ENCODE results near the gene SDK1. TPM values are rescaled to one million over a fixed set of nuclear protein-coding genes. Genes with fewer than 3 reads are reported as not detected.
A peak's percentile ranks its signal among the peaks of the same experiment; 100 is the strongest.

SDK1 gene
- total and polyA plus RNA-seq, 2 of the 8 experiments (the other 6 are each of a cell fraction or from before 2014, with no cell fraction given), result 3.3 to 7.2 TPM

DNA sequence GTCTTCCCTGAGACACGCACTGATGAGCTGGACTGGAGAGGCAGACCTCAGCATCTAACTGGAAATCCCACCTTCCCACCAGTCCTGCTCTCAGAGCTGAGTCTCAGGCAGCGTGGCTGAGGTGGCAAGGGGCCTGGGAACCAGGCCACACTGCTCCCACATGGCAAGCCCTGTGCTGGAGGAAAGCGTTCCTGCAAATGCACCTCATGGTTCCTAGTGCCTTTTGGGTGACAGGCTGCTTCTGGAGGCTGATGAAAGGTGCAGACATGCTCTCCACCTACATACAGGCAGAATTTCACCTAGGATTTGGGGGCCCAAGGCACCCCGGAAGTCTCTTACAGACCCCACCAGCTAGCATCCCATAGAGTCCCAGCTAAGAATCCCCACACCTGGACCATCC lies 948.2 kb downstream of the SDK1 start:
- TF ChIP-seq BCL11A (IDR thresholded peaks at IDR 0.05; ENCODE audit: low read depth in 2 of 2, low read length in 2 of 2) (no peak), SP1 (IDR thresholded peaks at IDR 0.05; ENCODE audit: low read depth, low read length) (no peak), TBP (IDR thresholded peaks at IDR 0.05; ENCODE audit: low read depth, low read length) (no peak), KDM1A (IDR thresholded peaks at IDR 0.05; ENCODE audit: borderline replicate concordance, low read length) (no peak), FOSL1 (IDR thresholded peaks at IDR 0.05; ENCODE audit: insufficient read depth, low read depth, low read length) (no peak), NRF1 (IDR thresholded peaks at IDR 0.05; ENCODE audit: low read depth, low read length) (no peak)
- TF ChIP-seq, protein P1, sequence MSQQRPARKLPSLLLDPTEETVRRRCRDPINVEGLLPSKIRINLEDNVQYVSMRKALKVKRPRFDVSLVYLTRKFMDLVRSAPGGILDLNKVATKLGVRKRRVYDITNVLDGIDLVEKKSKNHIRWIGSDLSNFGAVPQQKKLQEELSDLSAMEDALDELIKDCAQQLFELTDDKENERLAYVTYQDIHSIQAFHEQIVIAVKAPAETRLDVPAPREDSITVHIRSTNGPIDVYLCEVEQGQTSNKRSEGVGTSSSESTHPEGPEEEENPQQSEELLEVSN (IDR thresholded peaks at IDR 0.05), result no peak
- Histone ChIP-seq H3K9ac (replicated peaks in 1 of 4; ENCODE audit: extremely low read depth in 1 of 4, low read depth in 3 of 4, low read length in 3 of 4) (no peak overlapping the region), H2AK5ac (ENCODE audit: low read depth, low read length) (no peak overlapping the region), H3K27ac (ENCODE audit: low read depth, low read length) (no peak overlapping the region), H2BK20ac (ENCODE audit: low read length) (no peak overlapping the region), H2AFZ (ENCODE audit: low read length) (no peak overlapping the region), H3K56ac (replicated peaks; ENCODE audit: insufficient read length, low read depth, low read length) (no peak overlapping the region), H3K23ac (ENCODE audit: insufficient read length) (no peak overlapping the region), H3K79me1 (ENCODE audit: low read depth, low read length) (no peaks in the 10 kb centered on the region), H3K23me2 (ENCODE audit: low read depth, low read length) (peaks cover 2% of the 10 kb centered on the region; the same call in 1 of the 2 replicates), H3K4me3 (ENCODE audit: extremely low read depth in 1 of 4, insufficient read depth in 2 of 4, low read depth in 3 of 4, low read length in 4 of 4) (no peak overlapping the region), H3K36me3 (ENCODE audit: control insufficient read depth in 2 of 4, insufficient read depth in 4 of 4, low read length in 3 of 4) (no peaks in the 10 kb centered on the region; a peak in 1 of 8 replicates), H3K4me2 (ENCODE audit: insufficient read depth in 1 of 2, low read depth in 2 of 2, low read length in 2 of 2) (no peak overlapping the region), H3K79me2 (ENCODE audit: control insufficient read depth in 1 of 2, insufficient read depth in 2 of 2, low read length in 2 of 2) (no peaks in the 10 kb centered on the region), H4K5ac (ENCODE audit: insufficient read length, low read depth, low read length) (no peak overlapping the region), H4K8ac (ENCODE audit: extremely low read depth, insufficient read depth, low read length) (no peak overlapping the region), H2BK5ac (ENCODE audit: low read depth, low read length) (no peak overlapping the region), H4K91ac (replicated peaks; ENCODE audit: insufficient read length, low read length) (no peak overlapping the region), H3K27me3 (replicated peaks in 1 of 4; ENCODE audit: control insufficient read depth in 3 of 4, extremely low read depth in 1 of 4, insufficient read depth in 3 of 4, low read length in 3 of 4) (no peaks in the 10 kb centered on the region), H4K20me1 (replicated peaks in 1 of 2; ENCODE audit: control insufficient read depth in 1 of 2, insufficient read depth in 2 of 2, low read length in 2 of 2) (peaks cover 0 to 3% of the 10 kb centered on the region in 2 experiments), H3K14ac (ENCODE audit: insufficient read length) (no peak overlapping the region), H2BK15ac (ENCODE audit: low read length) (0 out of 2 replicates have a peak overlapping the region, but pooled peaks have one; percentile 8), H3K9me3 (ENCODE audit: insufficient read depth in 2 of 2, low read depth in 1 of 2, low read length in 1 of 2) (peaks cover 0 to 6% of the 10 kb centered on the region in 2 experiments; a peak in 2 of 4 replicates), H2BK120ac (replicated peaks; ENCODE audit: low read depth, low read length) (no peak overlapping the region), H3K4me1 (replicated peaks in 1 of 4; ENCODE audit: control insufficient read depth in 3 of 4, insufficient read depth in 4 of 4, low read length in 3 of 4) (peaks cover 0 to 7% (median 0%) of the 10 kb centered on the region in 4 experiments; a peak in 3 of 7 replicates), H3K4ac (replicated peaks; ENCODE audit: insufficient read length, low read depth, low read length) (no peak overlapping the region), H2BK12ac (ENCODE audit: low read depth, low read length) (no peak overlapping the region), H3K18ac (ENCODE audit: extremely low read depth, low read length) (no peak overlapping the region)
- DNase-seq (ENCODE audit: low read depth in 1 of 2, low spot score in 2 of 2), result no peak
- POLR2A ChIA-PET (ENCODE audit: partially characterized antibody), result interaction anchor here (1.1 kb wide), 1 partner anchor 24 kb away, joined by 3 read pairs; no protein-coding TSS in a partner anchor
- CTCF ChIA-PET (ENCODE audit: partially characterized antibody), result interaction anchor here (1.3 to 1.5 kb wide), 2 partner anchors 11 to 23 kb away, joined by 4 to 5 read pairs; no protein-coding TSS in a partner anchor
- no peak for FAIRE-seq
- 93% methylated on average over 3 of the region's 4 CpGs; no CpG with 5 or more reads in 1 of the 2 experiments for WGBS, 2 experiments (ENCODE audit: extremely low coverage in 1 of 2, insufficient coverage in 1 of 2, insufficient read length in 1 of 2, insufficient replicate concordance in 2 of 2, low coverage in 1 of 2, low lambda C conversion rate in 2 of 2, missing lambda C conversion rate in 1 of 2)
